Ovary (tissue), 9 donors: ENCODE results near the gene CAMK2N1. TPM values are rescaled to one million over a fixed set of nuclear protein-coding genes. Genes with fewer than 3 reads are reported as not detected.

Experiments
- DNase-seq, 5 donors: peaks; one replicate each; pipeline ENCODE4 v3.0.0-alpha.2; 2019 to 2020
- H3K27ac ChIP-seq, 2 donors: fragments of 200-600 bp; one replicate each; pipeline versions ENCODE4 v1.5.1 to v1.8.0; 2019 to 2022
- H3K27me3 ChIP-seq: fragments of 200-600 bp; one replicate; pipeline ENCODE4 v1.8.0; 2022
- H3K36me3 ChIP-seq: fragments of 200-600 bp; sonication (generic); one replicate; pipeline ENCODE4 v1.5.1; 2019
- H3K4me1 ChIP-seq: one replicate; pipeline ENCODE4 v1.8.1; 2013; ENCODE audit warnings: mild to moderate bottlenecking, moderate library complexity; ENCODE audit not compliant: insufficient read depth
- H3K4me3 ChIP-seq: fragments of 200-600 bp; sonication (generic); one replicate; pipeline ENCODE4 v1.5.1; 2017
- H3K9me3 ChIP-seq, 2 donors: fragments of 200-600 bp in 1 of 2; sonication (generic) in 1 of 2; one replicate each; pipeline versions ENCODE4 v1.5.1 to v1.8.1; 2013 to 2019; ENCODE audit warnings: mild to moderate bottlenecking in 1 of 2, moderate library complexity in 1 of 2
- CTCF ChIP-seq, 3 donors: fragments of 450-650 bp in 2 of 3; fragments of 200-600 bp in 1 of 3; IDR thresholded peaks; one replicate each; pipeline versions ENCODE4 v1.5.1 to v1.8.0; 2016 to 2022; ENCODE audit warnings: antibody characterized with exemption in 3 of 3, mild to moderate bottlenecking in 1 of 3
- EP300 ChIP-seq: sonication (generic); formaldehyde crosslinking; IDR thresholded peaks from one replicate; pipeline ENCODE4 v1.6.1; 2017; ENCODE audit warnings: antibody characterized with exemption
- POLR2A ChIP-seq: fragments of 450-650 bp; IDR thresholded peaks from one replicate; pipeline ENCODE4 v1.6.1; 2017; ENCODE audit warnings: antibody characterized with exemption, mild to moderate bottlenecking, moderate library complexity
- WGBS, 3 donors: extraction: QIAGEN DNeasy Blood & Tissue Kit in 1 of 3; methylation state at CpG; one replicate each; pipeline versions ENCODE4 v1.1.5 to v1.1.7; 2013 to 2017; 5-methylcytosine and 5-hydroxymethylcytosine counted together
- intact Hi-C, 4 donors: fragments of 100-400 bp; cut with DNase I; formaldehyde crosslinking; loops; one replicate each; pipeline versions ENCODE4 v1.11.0 to v1.15.1; 2022 to 2023
- polyA plus RNA-seq, 2 donors: library from polyadenylated mRNA; stranded (reverse); fragments of 200-250 nt in 1 of 2; fragments of 350-450 nt in 1 of 2; fragmentation: Illumina TruSeq in 1 of 2; extraction: RNeasy Lipid Tissue Mini Kit (QIAGEN cat#74804) in 1 of 2; gene quantifications; one replicate each; pipeline ENCODE4 v1.2.3, GENCODE V29; 2013 to 2014
- total RNA-seq, 7 donors: library from RNA; depleted of rRNA in 2 of 7; stranded (reverse); fragments of >200 nt in 2 of 7; fragmentation: NEBNext Ultra II Directional in 3 of 7; extraction: Animal tissue kit (Norgen Biotek cat#: 25700) in 3 of 7; gene quantifications; one replicate each; pipeline versions ENCODE4 v1.1.0 to v1.2.4, GENCODE V29; 2016 to 2023
- donor health status: DM: no; HTN: no; CAD: no; lungs with moderate emphysema.
- donor health status: DM: no; HTN: no; CAD: no.
- donor health status: Bipolar disorder and iron deficiency.
- donor health status: DM: yes; HTN: yes; CAD: no.
- donor health status: DM: no; HTN: no; CAD: no.
- donor health status: DM: yes; HTN: yes; CAD: no.

CAMK2N1 gene
- total and polyA plus RNA-seq, 9 donors = 11.3 to 95.9 (median 35.2) TPM

DNA sequence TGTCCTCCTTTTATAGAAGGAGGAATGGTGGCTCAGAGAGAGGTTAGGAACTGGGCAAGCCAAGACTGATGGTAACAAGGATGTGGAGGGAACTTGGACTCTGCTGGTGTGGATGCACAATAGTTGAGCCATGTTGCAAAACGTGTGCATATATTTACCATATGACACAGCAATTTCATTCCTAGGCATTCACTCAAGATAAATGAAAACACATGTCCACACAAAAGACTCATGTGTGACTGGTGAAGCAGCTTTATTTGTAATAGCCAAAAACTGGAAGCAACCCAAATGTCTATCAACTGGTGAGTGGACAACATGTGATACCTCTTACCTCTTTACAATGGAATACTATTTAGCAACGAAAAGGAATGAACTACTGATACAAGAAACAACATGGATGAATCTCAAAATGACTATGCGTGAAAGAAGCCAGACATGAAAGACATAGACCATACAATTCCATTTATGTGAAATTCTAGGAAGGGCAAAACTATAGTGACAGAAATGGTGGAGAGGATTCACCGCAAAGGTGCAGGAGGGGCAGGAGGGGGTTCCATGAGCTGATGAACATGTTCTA, 36.2 kb downstream of the CAMK2N1 start:
- TF ChIP-seq EP300 (no peak), CTCF (IDR thresholded peaks at IDR 0.05) (no peak), POLR2A (no peak)
- Histone ChIP-seq H3K9me3 (no peaks in the 10 kb centered on the region), H3K4me3 (no peak overlapping the region), H3K4me1 (no peaks in the 10 kb centered on the region), H3K36me3 (no peaks in the 10 kb centered on the region), H3K27ac (no peak overlapping the region), H3K27me3 (no peaks in the 10 kb centered on the region)
- intact Hi-C loops = no loop called here
- 65 to 69% (median 67%) methylated on average over 4 of the region's 4 CpGs for WGBS, 3 donors
- DNase-seq = no peak

DNA sequence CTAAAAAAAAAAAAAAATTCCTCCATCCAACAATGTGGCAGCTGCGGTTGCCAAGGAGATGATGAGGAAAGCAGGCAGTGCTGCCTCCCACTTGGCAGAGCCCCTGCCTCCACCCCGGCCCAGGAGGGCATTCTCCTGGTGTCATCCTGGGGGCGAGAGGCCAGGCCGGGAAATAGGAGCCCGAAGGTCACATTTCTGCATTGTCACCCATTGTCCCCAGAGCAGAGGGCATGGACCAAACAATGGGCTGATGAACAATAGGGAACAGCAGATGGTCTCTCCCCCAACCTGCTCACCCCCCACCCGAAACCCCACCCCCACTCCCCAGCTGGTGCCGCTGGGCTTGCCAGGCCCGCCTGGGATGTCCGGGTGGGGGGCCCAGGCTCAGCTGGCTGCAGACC, 37.3 kb downstream of the CAMK2N1 start:
- no peak overlapping the region for H3K27ac ChIP-seq
- H3K4me1 ChIP-seq = no peaks in the 10 kb centered on the region
- intact Hi-C loops = no loop called here
- no peaks in the 10 kb centered on the region for H3K36me3 ChIP-seq
- TF ChIP-seq EP300 = no peak
- TF ChIP-seq CTCF (IDR thresholded peaks at IDR 0.05) = no peak
- TF ChIP-seq POLR2A = no peak
- H3K9me3 ChIP-seq = no peaks in the 10 kb centered on the region
- 21 to 36% (median 23%) methylated on average over 9 of the region's 9 CpGs for WGBS, 3 donors
- DNase-seq = no peak
- H3K27me3 ChIP-seq = no peaks in the 10 kb centered on the region
- H3K4me3 ChIP-seq = no peak overlapping the region

- intact Hi-C loops = no loop called here
- no peaks in the 10 kb centered on the region for H3K27me3 ChIP-seq
- WGBS, 3 donors = 86 to 90% (median 87%) methylated on average over 7 of the region's 7 CpGs
These were observed 38.2 kb downstream of the CAMK2N1 start for GRCh38 chr1:20447794-20448193.

GRCh38 chr1:20446796-20447195, 39.2 kb downstream of the CAMK2N1 start:
- no peak overlapping the region for H3K27ac ChIP-seq
- TF ChIP-seq CTCF (IDR thresholded peaks at IDR 0.05) = no peak
- no peak for TF ChIP-seq EP300
- no peak for TF ChIP-seq POLR2A
- WGBS, 3 donors = 72 to 79% (median 72%) methylated on average over 7 of the region's 7 CpGs
- no peak overlapping the region for H3K4me3 ChIP-seq
- no peaks in the 10 kb centered on the region for H3K4me1 ChIP-seq
- no peaks in the 10 kb centered on the region for H3K36me3 ChIP-seq
- no peak for DNase-seq
- intact Hi-C loops = no loop called here
- H3K27me3 ChIP-seq = no peaks in the 10 kb centered on the region
- H3K9me3 ChIP-seq = no peaks in the 10 kb centered on the region

More at GRCh38 chr1:20447794-20448193, 38.2 kb downstream of the CAMK2N1 start:
- H3K27ac ChIP-seq = no peak overlapping the region
- H3K4me3 ChIP-seq = no peak overlapping the region
- no peak for DNase-seq
- no peak for TF ChIP-seq CTCF (IDR thresholded peaks at IDR 0.05)
- no peak for TF ChIP-seq POLR2A
- TF ChIP-seq EP300 = no peak
- no peaks in the 10 kb centered on the region for H3K36me3 ChIP-seq
- no peaks in the 10 kb centered on the region for H3K9me3 ChIP-seq
- no peaks in the 10 kb centered on the region for H3K4me1 ChIP-seq
